Heart right ventricle (tissue), 16 donors: Measurements from ENCODE around the gene GRPEL1. TPM values are rescaled to one million over a fixed set of nuclear protein-coding genes. Genes with fewer than 3 reads are reported as not detected.

Source experiments
- ATAC-seq, 8 donors: fragments of 200-7000 bp; cut with Tn5 transposase; one replicate each; pipeline ENCODE4 v1.9.1; 2020; ENCODE audit warnings: mild to moderate bottlenecking in 8 of 8, moderate library complexity in 8 of 8, moderate number of reproducible peaks in 1 of 8
- DNase-seq, 2 donors: peaks; one replicate each; pipeline ENCODE4 v3.0.0-alpha.2; 2020
- H3K27ac ChIP-seq, 10 donors: fragments of 200-600 bp; sonication (generic) in 2 of 10; one replicate each; pipeline versions ENCODE4 v1.5.0 to v1.8.0; 2020 to 2022; ENCODE audit warnings: mild to moderate bottlenecking in 3 of 10
- H3K27me3 ChIP-seq, 7 donors: fragments of 200-600 bp; one replicate each; pipeline ENCODE4 v1.8.0; 2021 to 2022; ENCODE audit warnings: mild to moderate bottlenecking in 2 of 7
- H3K36me3 ChIP-seq, 9 donors: fragments of 200-600 bp; sonication (generic) in 1 of 9; one replicate each; pipeline versions ENCODE4 v1.5.0 to v1.8.0; 2020 to 2022; ENCODE audit warnings: mild to moderate bottlenecking in 2 of 9
- H3K4me1 ChIP-seq, 9 donors: fragments of 200-600 bp; sonication (generic) in 1 of 9; one replicate each; pipeline versions ENCODE4 v1.5.0 to v1.8.0; 2020 to 2022; ENCODE audit warnings: mild to moderate bottlenecking in 4 of 9
- H3K4me3 ChIP-seq, 10 donors: fragments of 200-600 bp; sonication (generic) in 2 of 10; one replicate each; pipeline versions ENCODE4 v1.5.0 to v1.8.0; 2020 to 2022; ENCODE audit warnings: mild to moderate bottlenecking in 7 of 10, moderate library complexity in 2 of 10
- H3K9me3 ChIP-seq, 11 donors: fragments of 200-600 bp in 10 of 11; sonication (generic) in 2 of 11; one replicate each; pipeline versions ENCODE4 v1.5.0 to v1.8.0; 2013 to 2022; ENCODE audit warnings: mild to moderate bottlenecking in 2 of 11, control low read depth in 1 of 11, moderate library complexity in 1 of 11
- WGBS, 2 donors: extraction: QIAGEN DNeasy Blood & Tissue Kit; methylation state at CpG; one replicate each; pipeline ENCODE4 v1.1.7; 2013; ENCODE audit warnings: inconsistent platforms in 1 of 2; 5-methylcytosine and 5-hydroxymethylcytosine counted together
- intact Hi-C, 10 donors: fragments of 100-400 bp; cut with DNase I; formaldehyde crosslinking; loops; one replicate each; pipeline versions ENCODE4 v1.11.1 to v1.14.2; 2022
- polyA plus RNA-seq, 2 donors: library from polyadenylated mRNA; stranded (reverse); fragments of 200-250 nt; gene quantifications; one replicate each; pipeline ENCODE4 v1.2.3, GENCODE V29; 2013
- total RNA-seq, 10 donors: library from RNA; stranded (reverse); fragmentation: NEBNext Ultra II Directional in 3 of 10; extraction: Animal tissue kit (Norgen Biotek cat#: 25700) in 3 of 10; gene quantifications; one replicate each; pipeline versions ENCODE4 v1.2.1 to v1.2.4, GENCODE V29; 2021 to 2023
- TF ChIP-seq, protein P1 (sequence below), 9 donors: fragments of 200-600 bp; sonication (generic) in 2 of 9; IDR thresholded peaks; one replicate each; pipeline versions ENCODE4 v1.5.0 to v1.8.0; 2021 to 2022; ENCODE audit warnings: antibody characterized with exemption in 9 of 9, mild to moderate bottlenecking in 5 of 9, moderate library complexity in 1 of 9
- donor health status: Arrhythmogenic right ventricular cardiomyopathy.
- donor health status: ischemic (EF 13 %, LVEDD 7.1; RV severe dilation, severe dysfunction).
- donor health status: healthy with polysubstance abuse.
- donor health status: DM: no; HTN: yes; CAD: no.
- donor health status: DM: no; HTN: no; CAD: no.
- donor health status: ischemic (EF 25% LVEDD 6.9; RV normal size, moderate dysfunction).
- donor health status: ischemic (EF 25% LVEDD 5.7; RV mildly dilated, moderate dysfunction).
- donor health status: healthy.
- donor health status: DM: yes; HTN: yes; CAD: no.
- donor health status: Ischemic cardiomyopathy.
- donor health status: ischemic (EF 35%, LVEDD 5.7; RV mildly dilated, moderate dysfunction).
- donor health status: nonischemic (EF 11% LVEDD 7.7; RV severe dilation, severe dysfunction).
- donor health status: DM: yes; HTN: yes; CAD: no.
- donor health status: PGD.
- donor health status: ischemic (EF 29% LVEDD 5.4; RV normal size, mild dysfunction).
- donor health status: nonischemic (EF 23%, LVEDD 6.1; RV moderate dilation, normal function).

GRPEL1 gene
- total and polyA plus RNA-seq, 12 donors = 38.7 to 83.3 (median 55.8) TPM

DNA sequence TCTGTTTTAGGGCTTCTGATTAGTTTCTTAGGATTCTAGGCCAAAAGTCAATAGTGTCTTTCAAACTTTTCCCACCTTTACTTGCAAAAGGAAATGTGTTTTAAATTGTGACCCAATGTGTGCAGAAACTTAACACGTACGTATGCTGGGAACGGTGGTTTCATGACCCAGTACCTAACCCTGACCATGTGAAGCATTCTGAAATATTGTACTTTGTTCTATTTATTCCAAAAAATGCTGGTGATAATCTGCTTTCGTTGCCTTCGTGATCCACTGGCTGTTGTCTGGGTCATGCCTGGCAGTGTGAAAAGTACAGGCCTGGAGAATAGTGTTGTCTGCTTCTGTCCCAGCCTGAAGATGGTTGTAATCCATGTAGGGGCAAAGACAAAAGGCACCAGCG is 51.4 kb downstream of the GRPEL1 start:
- intact Hi-C loops = no loop called here

DNA sequence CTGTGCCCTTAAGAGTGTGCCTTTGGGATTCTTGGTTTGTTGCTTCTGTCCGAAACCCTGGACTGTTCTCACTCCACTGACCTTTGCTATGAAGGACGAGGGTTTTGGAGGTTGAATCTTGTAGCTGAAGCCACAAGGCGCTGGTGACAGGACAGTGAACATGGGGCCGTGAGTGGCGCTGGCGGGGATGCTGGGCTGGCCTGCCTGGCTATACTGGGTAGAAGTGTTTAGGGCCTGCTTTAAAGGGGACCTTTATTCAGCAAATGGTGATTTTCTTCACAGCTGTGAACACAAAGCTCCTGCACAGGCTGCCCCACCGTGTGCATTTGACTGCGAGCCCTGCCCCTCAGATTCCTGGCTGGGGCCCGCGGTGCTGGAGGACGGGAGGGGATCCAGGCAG is 51.8 kb downstream of the GRPEL1 start:
- intact Hi-C loops = no loop called here
- ATAC-seq = peak in 1 of 8 donors; percentile 29
- Histone ChIP-seq H3K4me1 (no peaks in the 10 kb centered on the region), H3K36me3 (peaks cover 0 to 97% (median 39%) of the 10 kb centered on the region in 9 donors), H3K9me3 (no peaks in the 10 kb centered on the region), H3K27ac (no peak overlapping the region), H3K27me3 (no peaks in the 10 kb centered on the region), H3K4me3 (no peak overlapping the region)
- WGBS, 2 donors = 72 to 76% methylated on average over 11 of the region's 11 CpGs
- TF ChIP-seq, protein P1, sequence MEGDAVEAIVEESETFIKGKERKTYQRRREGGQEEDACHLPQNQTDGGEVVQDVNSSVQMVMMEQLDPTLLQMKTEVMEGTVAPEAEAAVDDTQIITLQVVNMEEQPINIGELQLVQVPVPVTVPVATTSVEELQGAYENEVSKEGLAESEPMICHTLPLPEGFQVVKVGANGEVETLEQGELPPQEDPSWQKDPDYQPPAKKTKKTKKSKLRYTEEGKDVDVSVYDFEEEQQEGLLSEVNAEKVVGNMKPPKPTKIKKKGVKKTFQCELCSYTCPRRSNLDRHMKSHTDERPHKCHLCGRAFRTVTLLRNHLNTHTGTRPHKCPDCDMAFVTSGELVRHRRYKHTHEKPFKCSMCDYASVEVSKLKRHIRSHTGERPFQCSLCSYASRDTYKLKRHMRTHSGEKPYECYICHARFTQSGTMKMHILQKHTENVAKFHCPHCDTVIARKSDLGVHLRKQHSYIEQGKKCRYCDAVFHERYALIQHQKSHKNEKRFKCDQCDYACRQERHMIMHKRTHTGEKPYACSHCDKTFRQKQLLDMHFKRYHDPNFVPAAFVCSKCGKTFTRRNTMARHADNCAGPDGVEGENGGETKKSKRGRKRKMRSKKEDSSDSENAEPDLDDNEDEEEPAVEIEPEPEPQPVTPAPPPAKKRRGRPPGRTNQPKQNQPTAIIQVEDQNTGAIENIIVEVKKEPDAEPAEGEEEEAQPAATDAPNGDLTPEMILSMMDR (IDR thresholded peaks at IDR 0.05) = no peak
- no peak for DNase-seq

More for the DNA sequence above, 51.4 kb downstream of the GRPEL1 start:
- H3K36me3 ChIP-seq = peaks cover 0 to 97% (median 43%) of the 10 kb centered on the region in 9 donors
- DNase-seq = no peak
- H3K4me3 ChIP-seq = no peak overlapping the region
- H3K4me1 ChIP-seq = no peaks in the 10 kb centered on the region
- H3K9me3 ChIP-seq = no peaks in the 10 kb centered on the region
- 90 to 94% methylated on average over 6 of the region's 6 CpGs for WGBS, 2 donors
- no peak for ATAC-seq
- no peak overlapping the region for H3K27ac ChIP-seq
- TF ChIP-seq, protein P1 (IDR thresholded peaks at IDR 0.05) = no peak
- H3K27me3 ChIP-seq = no peaks in the 10 kb centered on the region

DNA sequence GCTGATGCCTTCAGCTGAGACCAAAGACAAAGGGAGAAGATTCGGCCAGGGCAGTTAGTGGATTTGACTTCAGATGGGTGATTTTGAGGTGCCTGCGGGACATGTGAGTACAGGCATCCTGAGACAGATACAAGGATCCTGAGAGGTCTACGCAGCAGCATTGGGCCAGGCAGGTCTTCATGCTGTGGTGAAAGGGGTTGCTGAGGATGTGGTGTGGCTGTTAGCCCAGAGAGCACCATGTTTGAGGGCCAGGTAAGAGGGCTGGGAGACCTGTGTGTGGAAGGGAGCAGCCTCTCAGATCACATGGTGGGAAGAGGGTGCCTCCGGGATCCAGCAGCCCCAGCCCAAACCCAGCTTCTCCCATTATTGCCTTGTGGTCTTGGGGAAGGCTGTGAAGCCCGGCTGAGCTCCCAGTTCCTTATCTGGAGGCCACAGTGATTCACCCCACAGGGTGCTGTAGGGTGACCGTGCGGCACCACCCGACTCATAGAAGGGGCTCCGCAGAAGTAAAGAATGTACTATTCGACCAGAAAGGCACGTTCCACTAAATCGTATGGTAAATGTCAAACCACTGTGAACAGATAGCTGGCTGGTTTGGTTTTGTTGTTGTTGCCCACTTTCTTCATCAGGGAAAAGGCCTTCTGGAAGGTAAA is 52.4 kb downstream of the GRPEL1 start:
- ATAC-seq (peak in 1 of 8 donors; percentile 13), DNase-seq (no peak)
- Histone ChIP-seq H3K9me3 (no peaks in the 10 kb centered on the region), H3K27ac (no peak overlapping the region), H3K4me1 (no peaks in the 10 kb centered on the region), H3K4me3 (no peak overlapping the region), H3K36me3 (peaks cover 0 to 97% (median 45%) of the 10 kb centered on the region in 9 donors), H3K27me3 (no peaks in the 10 kb centered on the region)
- TF ChIP-seq, protein P1 (IDR thresholded peaks at IDR 0.05) = no peak
- intact Hi-C loops = no loop called here
- WGBS, 2 donors = 74 to 86% methylated on average over 12 of the region's 12 CpGs

DNA sequence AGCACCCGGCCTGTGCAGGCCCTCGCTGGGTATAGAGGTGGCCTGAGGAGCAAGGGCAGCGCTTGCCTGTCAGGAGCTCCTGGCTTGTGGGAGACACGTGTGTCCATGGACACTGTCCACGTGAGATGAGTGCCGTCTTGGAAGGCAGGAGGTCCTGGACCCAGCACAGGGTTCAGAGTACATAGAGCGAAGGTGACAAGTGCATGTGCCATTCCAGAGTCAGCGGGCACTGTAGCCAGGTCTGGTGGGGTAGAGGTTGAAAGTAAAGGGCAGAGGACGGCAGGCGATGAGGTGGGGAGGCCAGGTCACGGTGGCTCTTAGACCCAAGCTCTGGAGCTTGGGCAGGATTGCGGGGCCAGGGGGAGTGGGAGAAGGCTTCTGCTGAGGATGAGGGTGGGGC is 53.0 kb downstream of the GRPEL1 start:
- DNase-seq = no peak
- intact Hi-C loops = no loop called here
- Histone ChIP-seq H3K27ac (no peak overlapping the region), H3K36me3 (peaks cover 0 to 98% (median 47%) of the 10 kb centered on the region in 9 donors), H3K4me1 (peaks cover 0 to 4% (median 0%) of the 10 kb centered on the region in 9 donors), H3K9me3 (no peaks in the 10 kb centered on the region), H3K27me3 (no peaks in the 10 kb centered on the region), H3K4me3 (no peak overlapping the region)
- TF ChIP-seq, protein P1 (IDR thresholded peaks at IDR 0.05) = no peak
- 96 to 98% methylated on average over 12 of the region's 12 CpGs for WGBS, 2 donors
- no peak for ATAC-seq
